ENCODE measurements around the gene ZNF384. TPM values are rescaled to one million over a fixed set of nuclear protein-coding genes. Genes with fewer than 3 reads are reported as not detected.

ZNF384 gene
- total RNA-seq, 3 donors from 2014 or later: 54.5 to 67.8 (median 64.3) TPM

GRCh38 chr12:6701078-6701768 lies 12.0 kb upstream of the ZNF384 start:
- H3K36me3 ChIP-seq (ENCODE audit: low read depth): no peaks in the 10 kb centered on the region
- no peak overlapping the region for H3K4me3 ChIP-seq
- H3K4me1 ChIP-seq (ENCODE audit: low read depth): peaks cover 8% of the 10 kb centered on the region
- no peak for ATAC-seq
- intact Hi-C loops (cut with DNase I, micrococcal nuclease): no loop called here
- TF ChIP-seq CTCF (IDR thresholded peaks at IDR 0.05): no peak
- no peaks in the 10 kb centered on the region for H3K9me3 ChIP-seq
- DNase-seq: no peak

GRCh38 chr12:6700646-6701051 lies 11.5 kb upstream of the ZNF384 start, which contains the start of gene PIANP:
TSS of gene PIANP (minus strand) at chr12:6700815. CDS start at chr12:6698061, 2,754 bp downstream.
- ATAC-seq: peak; percentile 75
- intact Hi-C loops (cut with DNase I, micrococcal nuclease): no loop called here
- Histone ChIP-seq H3K9me3 (no peaks in the 10 kb centered on the region), H3K4me1 (ENCODE audit: low read depth) (peaks cover 8% of the 10 kb centered on the region), H3K4me3 (peak within 1 kb of the TSS; percentile 22), H3K36me3 (ENCODE audit: low read depth) (no peaks in the 10 kb centered on the region)
- DNase-seq: peak in 2 of 3 donors; percentile 32 to 57
- no peak for TF ChIP-seq CTCF (IDR thresholded peaks at IDR 0.05)

GRCh38 chr12:6699989-6700645 lies 10.9 kb upstream of the ZNF384 start:
- ATAC-seq: peak; percentile 43
- intact Hi-C loops (cut with DNase I, micrococcal nuclease): no loop called here
- Histone ChIP-seq H3K9me3 (no peaks in the 10 kb centered on the region), H3K4me1 (ENCODE audit: low read depth) (peaks cover 8% of the 10 kb centered on the region), H3K36me3 (ENCODE audit: low read depth) (no peaks in the 10 kb centered on the region), H3K4me3 (peak overlapping the region; percentile 22)
- DNase-seq: peak in 1 of 3 donors; percentile 35
- TF ChIP-seq CTCF (IDR thresholded peaks at IDR 0.05): no peak

GRCh38 chr12:6699259-6699988 lies 10.2 kb upstream of the ZNF384 start:
- H3K36me3 ChIP-seq (ENCODE audit: low read depth): no peaks in the 10 kb centered on the region
- H3K4me1 ChIP-seq (ENCODE audit: low read depth): peaks cover 8% of the 10 kb centered on the region
- no peak for ATAC-seq
- no peaks in the 10 kb centered on the region for H3K9me3 ChIP-seq
- no peak for DNase-seq
- no peak for TF ChIP-seq CTCF (IDR thresholded peaks at IDR 0.05)
- intact Hi-C loops (cut with DNase I, micrococcal nuclease): no loop called here
- no peak overlapping the region for H3K4me3 ChIP-seq

- H3K36me3 ChIP-seq (ENCODE audit: low read depth): no peaks in the 10 kb centered on the region
- H3K4me1 ChIP-seq (ENCODE audit: low read depth): peaks cover 8% of the 10 kb centered on the region
- no peak for ATAC-seq
- TF ChIP-seq CTCF (IDR thresholded peaks at IDR 0.05): no peak
- H3K9me3 ChIP-seq: no peaks in the 10 kb centered on the region
- H3K4me3 ChIP-seq: no peak overlapping the region
- intact Hi-C loops (cut with DNase I, micrococcal nuclease): no loop called here
- DNase-seq: no peak
Measured at GRCh38 chr12:6698352-6699046, 9.3 kb upstream of the ZNF384 start.

All from mucosa of descending colon (tissue), 3 donors.